Lung microvascular endothelial cell (primary cell): ENCODE measurements around the gene SLC49A3. TPM values are rescaled to one million over a fixed set of nuclear protein-coding genes. Genes with fewer than 3 reads are reported as not detected.

Experiments
- DNase-seq, 2 donors: peaks; one replicate each; pipeline versions ENCODE4 v3.0.0 to v3.0.0-alpha.2; 2010; ENCODE audit warnings: low read depth in 2 of 2
- total RNA-seq: library from RNA; depleted of rRNA; stranded (reverse); fragments of >200 nt; gene quantifications from 2 replicates; pipeline ENCODE4 v1.2.1, GENCODE V29; 2014

The SLC49A3 gene
- total RNA-seq, 1 donor from 2014 or later: 7.7 TPM

DNA sequence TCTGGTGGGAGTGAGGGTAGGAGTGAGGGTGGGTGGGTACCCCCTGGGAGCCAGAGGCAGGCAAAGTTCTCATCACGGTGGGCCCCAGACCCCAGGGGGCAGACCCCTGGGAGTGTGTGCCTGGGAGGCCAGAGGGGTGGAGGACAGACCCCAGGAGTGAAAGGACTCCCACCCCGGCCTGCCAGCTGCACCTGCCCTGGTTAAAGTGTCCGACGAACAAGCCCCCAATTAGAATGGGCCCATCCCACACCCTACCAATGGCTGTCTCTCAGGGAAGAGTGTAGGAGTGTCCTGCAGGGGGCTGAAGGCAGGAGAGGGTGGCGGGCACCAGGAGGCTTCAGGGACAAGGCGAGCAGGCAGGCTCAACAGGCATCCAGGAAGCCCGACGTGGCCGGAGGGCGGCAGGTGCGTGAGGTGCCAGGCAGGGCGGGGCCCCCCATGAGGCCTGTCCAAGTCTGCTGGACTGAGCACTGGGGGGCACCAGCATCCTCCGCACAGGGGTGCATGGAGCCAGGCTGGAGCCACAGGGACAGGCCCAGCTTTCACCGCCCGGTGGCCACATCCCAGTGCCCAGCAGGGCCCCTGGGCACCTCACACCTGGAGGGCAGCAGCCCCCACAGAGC lies 54.9 kb downstream of the SLC49A3 start:
- DNase-seq: no peak

DNA sequence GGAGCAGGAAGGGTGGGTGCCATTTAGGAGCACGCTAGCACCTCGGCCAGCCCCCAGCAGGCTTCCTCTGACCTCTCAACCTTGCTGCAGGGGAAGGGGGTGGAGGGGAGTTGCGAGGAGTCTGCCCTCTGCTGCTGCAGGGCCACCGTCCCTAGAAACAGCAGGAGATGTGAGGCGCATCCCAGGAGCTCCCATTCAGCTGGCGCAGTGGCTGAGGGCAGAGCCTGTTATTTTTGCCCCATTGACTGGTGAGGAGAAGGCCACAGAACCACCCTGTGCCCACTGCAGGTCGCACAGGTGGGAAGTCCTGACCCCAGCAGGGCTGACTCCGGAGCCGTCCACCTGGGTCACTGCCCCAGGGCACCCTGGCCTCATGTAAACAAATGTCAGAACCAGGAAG lies 55.5 kb downstream of the SLC49A3 start:
- DNase-seq: no peak

DNA sequence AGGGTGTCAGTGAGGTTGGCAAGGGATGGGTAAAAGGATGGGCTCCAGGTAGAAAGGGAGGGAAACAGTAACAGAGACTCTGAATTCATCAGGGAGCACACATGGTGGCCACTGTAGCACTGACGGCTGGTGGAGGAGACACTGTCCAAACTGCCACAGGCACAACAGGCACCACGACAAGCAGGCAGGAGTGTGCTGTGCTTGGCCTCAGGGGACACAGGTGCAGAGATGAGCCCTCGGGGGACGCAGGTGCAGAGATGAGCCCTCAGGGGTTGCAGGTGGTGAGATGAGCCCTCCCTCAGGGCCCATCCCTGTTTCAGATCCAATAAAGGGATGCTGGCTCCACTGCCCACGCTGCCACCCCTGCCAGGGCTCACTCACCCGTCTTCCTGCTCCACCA lies 56.0 kb downstream of the SLC49A3 start:
- DNase-seq: no peak

DNA sequence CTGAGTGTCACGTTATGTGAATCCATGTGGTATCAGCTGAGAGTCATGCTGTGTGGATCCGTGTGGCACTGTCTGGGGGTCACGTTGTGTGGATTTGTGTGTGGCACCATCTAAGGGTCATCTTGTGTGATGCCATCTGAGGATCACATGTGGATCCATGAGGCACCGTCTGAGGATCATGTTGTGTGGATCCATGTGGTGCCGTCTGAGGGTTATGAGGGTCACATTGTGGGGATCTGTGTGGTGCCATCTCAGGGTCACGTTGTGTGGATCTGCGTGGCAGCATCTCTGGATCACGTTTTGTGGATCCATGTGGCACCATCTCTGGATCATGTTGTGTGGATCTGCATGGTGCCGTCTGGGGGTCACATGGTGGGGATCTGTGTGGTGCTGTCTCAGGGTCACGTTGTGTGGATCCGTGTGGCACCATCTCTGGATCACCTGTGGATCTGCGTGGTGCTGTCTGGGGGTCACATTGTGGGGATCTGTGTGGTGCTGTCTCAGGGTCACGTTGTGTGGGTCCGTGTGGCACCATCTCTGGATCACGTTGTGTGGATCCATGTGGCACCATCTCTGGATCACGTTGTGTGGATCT lies 56.7 kb downstream of the SLC49A3 start:
- no peak for DNase-seq

Other genes with a start within 250 kb of the SLC49A3 start
- 30.7 and 31.9 TPM in 2 replicates for gene ZNF721, start 190.0 kb downstream of the SLC49A3 start, total RNA-seq
- 30.1 and 47.8 TPM in 2 replicates for gene PIGG, start 189.9 kb downstream of the SLC49A3 start, total RNA-seq
- not detected in 2 replicates for gene TMEM271, start 112.9 kb downstream of the SLC49A3 start, total RNA-seq
- gene PDE6B, start 63.6 kb downstream of the SLC49A3 start, total RNA-seq: 1.7 and 7.5 TPM in 2 replicates
- gene ATP5ME, start 14.9 kb downstream of the SLC49A3 start, total RNA-seq: 215 and 297 TPM in 2 replicates
- 8.3 and 18.3 TPM in 2 replicates for gene MYL5, start 14.6 kb downstream of the SLC49A3 start, total RNA-seq
- gene PCGF3, start 16.7 kb upstream of the SLC49A3 start, total RNA-seq: 30.5 and 47.8 TPM in 2 replicates
- gene CPLX1, start 137.0 kb upstream of the SLC49A3 start, total RNA-seq: not detected in 2 replicates
- gene GAK, start 243.2 kb upstream of the SLC49A3 start, total RNA-seq: 42.1 and 74.8 TPM in 2 replicates
- gene TMEM175, start 243.3 kb upstream of the SLC49A3 start, total RNA-seq: 7.2 and 8.5 TPM in 2 replicates